ENCODE data around the gene TNF. TPM values are rescaled to one million over a fixed set of nuclear protein-coding genes. Genes with fewer than 3 reads are reported as not detected.

The TNF gene
- total RNA-seq, 1 experiment from 2014 or later: 0.17 TPM

- Histone ChIP-seq H3K4me1 (ENCODE audit: insufficient read depth, low read length, poor library complexity, severe bottlenecking) (no peaks in the 10 kb centered on the region), H3K4me3 (ENCODE audit: low read depth, low read length, poor library complexity, severe bottlenecking) (no peak overlapping the region), H3K27me3 (replicated peaks; ENCODE audit: insufficient read depth, low read depth, low read length, poor library complexity) (no peaks in the 10 kb centered on the region), H3K36me3 (ENCODE audit: insufficient read depth, low read length, poor library complexity, severe bottlenecking) (peaks cover 64% of the 10 kb centered on the region), H3K27ac (ENCODE audit: low read depth, low read length, poor library complexity, severe bottlenecking) (no peak overlapping the region), H3K9me3 (ENCODE audit: low read depth, low read length, poor library complexity, severe bottlenecking) (no peaks in the 10 kb centered on the region)
- ChIA-PET CTCF (no interaction called here), POLR2A (ENCODE audit: low non-redundant PET) (interaction anchor here (0.6 to 0.7 kb wide), 2 partner anchors 36 to 53 kb away, joined by 4 to 14 read pairs; no protein-coding TSS in a partner anchor)
- no TSS peak for BruUV-seq (replicated peaks)
- no peak for DNase-seq (ENCODE audit: low spot score)
- TF ChIP-seq CTCF (conservative IDR thresholded peaks at IDR 0.05; ENCODE audit: low read depth, low read length) (no peak), EZH2 (IDR thresholded peaks at IDR 0.05; ENCODE audit: borderline replicate concordance, low read depth, low read length, poor library complexity, severe bottlenecking) (no peak)
- intact Hi-C loops (cut with micrococcal nuclease; ENCODE audit: unreplicated experiment): no loop called here
Measured at GRCh38 chr6:31531162-31531561, 44.2 kb upstream of the TNF start.

- Histone ChIP-seq H3K27me3 (replicated peaks; ENCODE audit: insufficient read depth, low read depth, low read length, poor library complexity) (no peaks in the 10 kb centered on the region), H3K9me3 (ENCODE audit: low read depth, low read length, poor library complexity, severe bottlenecking) (no peaks in the 10 kb centered on the region), H3K4me1 (ENCODE audit: insufficient read depth, low read length, poor library complexity, severe bottlenecking) (no peaks in the 10 kb centered on the region), H3K27ac (ENCODE audit: low read depth, low read length, poor library complexity, severe bottlenecking) (no peak overlapping the region), H3K4me3 (ENCODE audit: low read depth, low read length, poor library complexity, severe bottlenecking) (no peak overlapping the region), H3K36me3 (ENCODE audit: insufficient read depth, low read length, poor library complexity, severe bottlenecking) (peaks cover 72% of the 10 kb centered on the region)
- BruUV-seq (replicated peaks): no TSS peak
- intact Hi-C loops (cut with micrococcal nuclease; ENCODE audit: unreplicated experiment): no loop called here
- POLR2A ChIA-PET (ENCODE audit: low non-redundant PET): interaction anchor here (0.6 to 0.7 kb wide), 3 partner anchors 35 to 453 kb away, joined by 3 to 14 read pairs (median 4); no protein-coding TSS in a partner anchor
- no peak for TF ChIP-seq EZH2 (IDR thresholded peaks at IDR 0.05; ENCODE audit: borderline replicate concordance, low read depth, low read length, poor library complexity, severe bottlenecking)
- no peak for TF ChIP-seq CTCF (conservative IDR thresholded peaks at IDR 0.05; ENCODE audit: low read depth, low read length)
- CTCF ChIA-PET: no interaction called here
- DNase-seq (ENCODE audit: low spot score): no peak
Measured at GRCh38 chr6:31531771-31532643, 43.4 kb upstream of the TNF start.

- TF ChIP-seq EZH2 (IDR thresholded peaks at IDR 0.05; ENCODE audit: borderline replicate concordance, low read depth, low read length, poor library complexity, severe bottlenecking) (no peak), CTCF (conservative IDR thresholded peaks at IDR 0.05; ENCODE audit: low read depth, low read length) (no peak)
- Histone ChIP-seq H3K4me1 (ENCODE audit: insufficient read depth, low read length, poor library complexity, severe bottlenecking) (no peaks in the 10 kb centered on the region), H3K4me3 (ENCODE audit: low read depth, low read length, poor library complexity, severe bottlenecking) (no peak overlapping the region), H3K27me3 (replicated peaks; ENCODE audit: insufficient read depth, low read depth, low read length, poor library complexity) (no peaks in the 10 kb centered on the region), H3K36me3 (ENCODE audit: insufficient read depth, low read length, poor library complexity, severe bottlenecking) (peaks cover 81% of the 10 kb centered on the region), H3K27ac (ENCODE audit: low read depth, low read length, poor library complexity, severe bottlenecking) (no peak overlapping the region), H3K9me3 (ENCODE audit: low read depth, low read length, poor library complexity, severe bottlenecking) (no peaks in the 10 kb centered on the region)
- ChIA-PET POLR2A (ENCODE audit: low non-redundant PET) (no interaction called here), CTCF (no interaction called here)
- no peak for DNase-seq (ENCODE audit: low spot score)
- intact Hi-C loops (cut with micrococcal nuclease; ENCODE audit: unreplicated experiment): no loop called here
- no TSS peak for BruUV-seq (replicated peaks)
Measured at GRCh38 chr6:31532644-31533454, 42.5 kb upstream of the TNF start.

Data from A673 (cell line).